Measurements from ENCODE around the gene MAPKAPK3. TPM values are rescaled to one million over a fixed set of nuclear protein-coding genes. Genes with fewer than 3 reads are reported as not detected.
A peak's percentile ranks its signal among the peaks of the same experiment; 100 is the strongest.

The MAPKAPK3 gene
- total and polyA plus RNA-seq, 5 donors from 2014 or later, result 42.9 to 52.9 (median 48.9) TPM

DNA sequence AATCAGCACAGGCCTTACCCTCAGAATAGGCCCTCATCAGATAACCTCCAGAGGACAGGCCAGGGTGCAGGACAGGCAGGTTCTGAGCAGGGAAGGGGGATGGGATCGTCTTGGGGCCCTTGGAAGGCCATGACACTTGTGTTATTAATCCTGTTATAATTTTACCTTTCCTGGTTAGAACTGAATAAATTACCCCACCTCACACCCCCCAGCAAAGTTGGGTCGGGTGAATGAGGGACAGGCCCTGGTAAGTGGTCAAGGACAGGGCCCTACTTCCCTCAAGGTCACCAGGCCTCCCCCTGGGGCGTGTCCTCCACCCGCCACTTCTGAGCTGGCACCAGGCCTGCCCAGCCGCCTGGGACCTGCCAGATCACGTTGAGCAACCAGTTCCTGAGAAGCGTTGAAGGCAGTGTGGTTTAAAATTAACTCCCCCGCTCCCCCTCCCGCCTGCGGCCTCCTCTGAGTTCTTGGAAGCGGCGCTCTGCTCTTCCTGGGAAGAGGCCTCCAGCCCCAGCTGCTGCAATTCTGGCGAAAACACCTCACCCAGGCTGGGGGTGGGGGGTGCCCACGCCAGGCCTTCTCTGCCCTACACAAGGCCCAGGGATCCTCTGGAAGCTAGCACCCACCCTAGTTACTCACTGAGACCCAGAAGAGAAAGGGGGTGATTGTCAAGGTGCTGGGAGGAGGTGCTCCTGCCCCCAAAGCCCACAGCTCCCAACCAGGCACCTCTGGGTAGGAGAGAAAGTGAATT, 15.9 kb upstream of the MAPKAPK3 start:
- peak; percentile 57 to 67 for ATAC-seq (ENCODE audit: low read depth in 2 of 2)
- Histone ChIP-seq H3K4me1 (ENCODE audit: control insufficient read depth, insufficient read depth, low read length, poor library complexity, severe bottlenecking) (peaks cover 73% of the 10 kb centered on the region), H3K4me3 (ENCODE audit: low read depth, low read length) (peak overlapping the region; percentile 55), H3K27me3 (ENCODE audit: control insufficient read depth, insufficient read depth, low read length) (no peaks in the 10 kb centered on the region), H3K27ac (ENCODE audit: insufficient read depth, low read length, poor library complexity, severe bottlenecking) (peak overlapping the region; percentile 97), H3K9me3 (ENCODE audit: control insufficient read depth in 2 of 2, low read length in 2 of 2) (no peaks in the 10 kb centered on the region), H3K36me3 (ENCODE audit: control insufficient read depth, insufficient read depth, low read length) (peaks cover 21% of the 10 kb centered on the region)
- H3K27me3 Mint-ChIP-seq, result no peaks in the 10 kb centered on the region
- peak overlapping the region; percentile 96 to 99 (median 97) for H3K27ac Mint-ChIP-seq
- H3K4me1 Mint-ChIP-seq, result peaks cover 15 to 77% (median 53%) of the 10 kb centered on the region in 4 donors
- peak; percentile 31 to 98 (median 53) for DNase-seq
- peak overlapping the region; percentile 81 to 97 (median 90) for H3K4me3 Mint-ChIP-seq
- H3K9me3 Mint-ChIP-seq, result peaks cover 0 to 2% (median 0%) of the 10 kb centered on the region in 7 donors
- peaks cover 23% of the 10 kb centered on the region for H3K36me3 Mint-ChIP-seq

DNA sequence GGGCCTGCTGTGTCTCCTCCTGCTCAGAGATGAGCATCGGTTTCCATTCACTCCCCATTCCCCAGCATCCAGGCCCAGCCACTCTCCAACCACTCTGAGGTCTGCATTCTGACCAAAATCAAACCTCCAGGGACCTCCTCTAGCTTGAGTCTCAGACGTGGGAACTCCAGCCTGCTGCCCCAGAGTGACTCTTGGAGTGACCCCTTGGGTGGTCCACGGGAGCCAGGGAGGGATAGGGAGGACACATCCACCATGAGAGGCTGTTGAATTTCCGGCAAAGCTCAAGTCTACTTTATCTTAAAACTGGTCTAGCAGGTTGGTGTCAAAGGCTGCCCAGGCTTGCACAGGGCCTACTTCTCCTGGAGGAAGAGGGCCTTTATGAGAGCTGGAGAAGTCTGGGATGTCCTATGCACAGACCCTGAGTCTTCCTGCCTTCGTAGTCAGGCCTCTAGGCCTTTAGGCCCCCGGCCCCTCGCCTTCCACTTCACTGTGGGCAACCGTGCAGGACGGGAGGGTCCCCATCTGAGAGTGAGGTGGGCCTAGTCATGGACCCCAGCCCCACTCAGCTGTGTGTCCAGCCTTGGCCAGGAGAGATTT, 14.3 kb upstream of the MAPKAPK3 start:
- Histone ChIP-seq H3K27ac (ENCODE audit: insufficient read depth, low read length, poor library complexity, severe bottlenecking) (peak overlapping the region; percentile 97), H3K36me3 (ENCODE audit: control insufficient read depth, insufficient read depth, low read length) (peaks cover 37% of the 10 kb centered on the region), H3K4me3 (ENCODE audit: low read depth, low read length) (peak overlapping the region; percentile 23), H3K4me1 (ENCODE audit: control insufficient read depth, insufficient read depth, low read length, poor library complexity, severe bottlenecking) (peaks cover 86% of the 10 kb centered on the region), H3K27me3 (ENCODE audit: control insufficient read depth, insufficient read depth, low read length) (no peaks in the 10 kb centered on the region), H3K9me3 (ENCODE audit: control insufficient read depth in 2 of 2, low read length in 2 of 2) (no peaks in the 10 kb centered on the region)
- H3K36me3 Mint-ChIP-seq, result peaks cover 35% of the 10 kb centered on the region
- no peaks in the 10 kb centered on the region for H3K27me3 Mint-ChIP-seq
- peaks cover 0 to 2% (median 0%) of the 10 kb centered on the region in 7 donors for H3K9me3 Mint-ChIP-seq
- no peak for ATAC-seq (ENCODE audit: low read depth in 2 of 2)
- H3K4me1 Mint-ChIP-seq, result peaks cover 22 to 93% (median 63%) of the 10 kb centered on the region in 4 donors
- H3K27ac Mint-ChIP-seq, result peak overlapping the region; percentile 97 to 99 (median 97)
- H3K4me3 Mint-ChIP-seq, result peak overlapping the region; percentile 70 to 97 (median 90)
- DNase-seq, result peak in 1 of 3 donors; percentile 62

DNA sequence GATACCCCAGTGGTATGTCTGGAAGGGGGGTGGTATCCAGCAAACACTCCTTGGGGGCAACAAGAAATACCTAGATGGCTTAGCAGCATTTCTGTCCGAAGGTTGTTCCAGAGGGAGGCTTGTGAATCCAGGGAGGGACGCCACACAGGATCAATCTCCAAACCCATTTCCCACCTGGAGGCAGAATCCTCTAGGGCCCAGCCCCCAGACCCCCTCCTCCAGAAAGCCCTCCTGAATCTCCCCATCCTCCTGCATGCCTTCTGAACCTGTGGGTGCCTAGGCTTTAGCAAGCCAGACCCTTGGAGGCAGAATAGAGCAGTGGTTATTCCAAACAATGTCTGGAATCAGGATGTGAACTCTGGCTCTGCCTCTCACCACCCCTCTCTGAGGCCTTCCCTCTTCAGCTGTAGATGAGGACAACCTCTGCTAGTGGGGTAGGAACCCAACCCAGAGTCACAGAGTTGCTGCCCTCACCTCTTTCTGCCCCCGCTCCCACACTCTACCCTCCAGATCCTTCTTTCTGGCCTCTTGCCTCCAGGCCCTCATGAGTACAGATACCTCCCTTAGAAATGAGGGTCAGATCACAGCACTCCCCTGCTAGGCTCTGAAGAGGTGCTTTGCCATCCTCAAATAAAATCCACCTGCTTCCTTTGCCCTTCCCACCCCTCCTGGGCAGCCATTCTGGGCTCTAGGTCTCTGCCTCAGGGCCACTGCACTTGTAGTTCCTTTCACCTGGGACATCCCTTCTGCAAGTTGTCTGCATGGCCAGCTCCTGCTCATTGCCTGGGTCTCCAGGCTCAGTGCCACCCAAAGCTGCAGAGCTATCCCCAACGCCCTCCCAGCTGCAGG, 13.5 kb upstream of the MAPKAPK3 start:
- peak overlapping the region; percentile 74 to 97 (median 82) for H3K4me3 Mint-ChIP-seq
- H3K9me3 ChIP-seq (ENCODE audit: control insufficient read depth in 2 of 2, low read length in 2 of 2), result no peaks in the 10 kb centered on the region
- no peaks in the 10 kb centered on the region for H3K27me3 Mint-ChIP-seq
- peaks cover 41% of the 10 kb centered on the region for H3K36me3 ChIP-seq (ENCODE audit: control insufficient read depth, insufficient read depth, low read length)
- ATAC-seq (ENCODE audit: low read depth in 2 of 2), result no peak
- H3K27me3 ChIP-seq (ENCODE audit: control insufficient read depth, insufficient read depth, low read length), result no peaks in the 10 kb centered on the region
- peak overlapping the region; percentile 41 for H3K4me3 ChIP-seq (ENCODE audit: low read depth, low read length)
- H3K4me1 ChIP-seq (ENCODE audit: control insufficient read depth, insufficient read depth, low read length, poor library complexity, severe bottlenecking), result peaks cover 94% of the 10 kb centered on the region
- peaks cover 43% of the 10 kb centered on the region for H3K36me3 Mint-ChIP-seq
- peak overlapping the region; percentile 97 to 99 (median 97) for H3K27ac Mint-ChIP-seq
- H3K9me3 Mint-ChIP-seq, result peaks cover 0 to 2% (median 0%) of the 10 kb centered on the region in 7 donors
- peak in 1 of 3 donors; percentile 65 for DNase-seq
- H3K4me1 Mint-ChIP-seq, result peaks cover 19 to 97% (median 66%) of the 10 kb centered on the region in 4 donors
- peak overlapping the region; percentile 97 for H3K27ac ChIP-seq (ENCODE audit: insufficient read depth, low read length, poor library complexity, severe bottlenecking)

DNA sequence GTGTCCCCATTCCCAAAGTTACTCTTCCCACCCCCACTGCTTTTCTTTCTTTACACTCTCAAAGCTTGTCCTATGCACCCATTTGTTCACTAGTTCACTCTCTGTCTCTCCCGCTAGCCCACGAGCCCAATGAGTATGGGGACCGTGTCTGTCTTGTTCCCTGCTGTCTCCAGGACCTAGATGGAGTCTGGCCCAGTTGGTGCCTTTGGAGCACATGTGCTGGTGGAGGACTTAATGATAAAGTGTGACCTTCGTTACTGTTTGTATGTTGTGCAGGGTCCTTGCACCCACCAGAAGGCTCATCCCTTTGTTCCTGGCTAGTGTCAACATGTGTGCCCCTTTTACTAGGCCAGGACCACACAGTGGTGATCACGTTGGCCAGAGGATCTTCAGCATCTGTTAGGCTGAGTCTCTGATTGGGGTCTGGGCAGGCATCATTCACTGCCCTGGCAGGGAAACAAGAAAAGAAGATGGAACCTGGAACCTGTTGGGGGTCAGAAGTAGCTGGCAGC, 12.8 kb upstream of the MAPKAPK3 start:
- Histone ChIP-seq H3K4me1 (ENCODE audit: control insufficient read depth, insufficient read depth, low read length, poor library complexity, severe bottlenecking) (peaks cover 100% of the 10 kb centered on the region), H3K36me3 (ENCODE audit: control insufficient read depth, insufficient read depth, low read length) (peaks cover 46% of the 10 kb centered on the region)
- DNase-seq, result no peak

DNA sequence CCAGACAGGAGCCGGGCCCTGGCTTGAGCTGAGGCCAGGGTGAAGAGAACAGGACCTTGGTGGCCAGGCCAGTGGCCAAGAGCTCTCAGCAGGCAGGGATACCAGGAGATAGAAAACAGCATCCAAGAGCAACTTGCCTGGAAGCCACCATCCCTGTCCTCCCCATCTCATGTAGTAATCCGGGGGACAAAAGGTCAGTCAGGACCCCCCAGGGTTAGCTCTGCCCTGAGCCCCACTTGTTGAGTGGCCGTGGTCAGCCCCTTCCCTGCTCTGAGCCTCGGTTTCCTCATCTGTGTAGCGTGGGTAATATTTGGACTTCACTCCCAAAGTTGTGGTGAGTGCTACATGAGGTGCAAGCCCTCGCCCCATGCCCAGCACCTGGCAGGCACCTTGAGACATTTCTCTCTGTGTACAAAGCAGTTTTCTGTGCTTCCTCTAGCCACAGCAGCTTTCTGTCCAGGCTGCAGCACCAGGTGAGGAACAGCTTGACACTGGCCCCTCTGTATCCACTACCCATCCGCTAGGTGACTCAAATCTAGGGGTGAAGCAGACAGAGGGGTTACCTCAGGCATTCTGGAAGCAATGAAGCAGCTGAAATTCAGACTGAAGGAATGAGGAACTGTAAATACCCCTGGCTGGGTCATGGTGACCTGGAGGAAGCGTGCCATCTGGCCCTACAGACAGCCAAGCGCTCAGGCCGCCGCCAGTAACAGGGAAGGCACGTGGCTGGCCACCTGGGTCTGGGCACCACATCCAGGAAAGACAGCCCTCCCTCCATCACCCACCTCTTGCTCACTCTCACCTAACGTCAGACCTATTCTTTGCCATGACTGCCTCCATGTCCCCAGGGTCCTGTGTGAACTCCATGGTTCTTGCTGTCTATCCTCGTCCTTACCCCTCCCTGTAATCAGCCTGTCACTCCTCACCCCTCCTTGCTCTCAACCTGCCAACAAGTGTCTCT, 12.0 kb upstream of the MAPKAPK3 start:
- ATAC-seq (ENCODE audit: low read depth in 2 of 2) (no peak), DNase-seq (peak in 1 of 3 donors; percentile 62)
- Mint-ChIP-seq H3K4me3 (peak overlapping the region; percentile 89 to 97 (median 96)), H3K27me3 (no peaks in the 10 kb centered on the region), H3K36me3 (peaks cover 47% of the 10 kb centered on the region), H3K9me3 (peaks cover 0 to 2% (median 0%) of the 10 kb centered on the region in 7 donors), H3K27ac (peak overlapping the region; percentile 97 to 99 (median 97)), H3K4me1 (peaks cover 24 to 97% (median 68%) of the 10 kb centered on the region in 4 donors)
- Histone ChIP-seq H3K27me3 (ENCODE audit: control insufficient read depth, insufficient read depth, low read length) (no peaks in the 10 kb centered on the region), H3K9me3 (ENCODE audit: control insufficient read depth in 2 of 2, low read length in 2 of 2) (no peaks in the 10 kb centered on the region), H3K4me3 (ENCODE audit: low read depth, low read length) (peak overlapping the region; percentile 87), H3K36me3 (ENCODE audit: control insufficient read depth, insufficient read depth, low read length) (peaks cover 47% of the 10 kb centered on the region), H3K4me1 (ENCODE audit: control insufficient read depth, insufficient read depth, low read length, poor library complexity, severe bottlenecking) (peaks cover 100% of the 10 kb centered on the region), H3K27ac (ENCODE audit: insufficient read depth, low read length, poor library complexity, severe bottlenecking) (peak overlapping the region; percentile 97)

More for the DNA sequence above, 12.8 kb upstream of the MAPKAPK3 start:
- Mint-ChIP-seq H3K27ac (peak overlapping the region; percentile 97 to 99 (median 97)), H3K27me3 (no peaks in the 10 kb centered on the region), H3K4me1 (peaks cover 24 to 98% (median 69%) of the 10 kb centered on the region in 4 donors), H3K36me3 (peaks cover 47% of the 10 kb centered on the region), H3K9me3 (peaks cover 0 to 2% (median 0%) of the 10 kb centered on the region in 7 donors), H3K4me3 (peak overlapping the region; percentile 74 to 97 (median 82))
- peak overlapping the region; percentile 97 for H3K27ac ChIP-seq (ENCODE audit: insufficient read depth, low read length, poor library complexity, severe bottlenecking)
- H3K9me3 ChIP-seq (ENCODE audit: control insufficient read depth in 2 of 2, low read length in 2 of 2), result no peaks in the 10 kb centered on the region
- peak overlapping the region; percentile 41 for H3K4me3 ChIP-seq (ENCODE audit: low read depth, low read length)
- no peak for ATAC-seq (ENCODE audit: low read depth in 2 of 2)
- H3K27me3 ChIP-seq (ENCODE audit: control insufficient read depth, insufficient read depth, low read length), result no peaks in the 10 kb centered on the region

DNA sequence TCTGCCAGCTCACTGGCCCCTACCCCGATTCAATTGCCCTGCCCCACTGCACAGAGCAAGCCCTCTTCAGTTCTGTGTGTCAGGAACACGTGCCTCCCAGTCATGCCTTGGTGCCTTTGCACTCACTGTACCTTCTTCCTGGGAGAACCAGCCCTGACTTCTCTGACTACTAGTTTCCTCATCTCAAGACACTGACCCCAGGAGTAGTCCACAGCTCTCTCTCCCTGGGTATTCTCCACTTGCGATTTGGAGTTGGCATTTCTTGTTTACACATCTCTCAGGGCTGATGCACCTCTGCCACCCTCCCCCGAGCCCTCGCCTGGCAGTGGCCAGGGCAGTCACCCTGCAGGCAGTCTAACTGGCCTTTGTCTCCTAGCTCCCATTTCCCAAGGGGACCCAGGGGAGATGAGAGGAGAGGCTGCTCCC, 11.0 kb upstream of the MAPKAPK3 start:
- H3K4me3 Mint-ChIP-seq, result peak overlapping the region; percentile 89 to 97 (median 96)
- Histone ChIP-seq H3K27me3 (ENCODE audit: control insufficient read depth, insufficient read depth, low read length) (no peaks in the 10 kb centered on the region), H3K9me3 (ENCODE audit: control insufficient read depth in 2 of 2, low read length in 2 of 2) (no peaks in the 10 kb centered on the region), H3K27ac (ENCODE audit: insufficient read depth, low read length, poor library complexity, severe bottlenecking) (peak overlapping the region; percentile 97), H3K4me1 (ENCODE audit: control insufficient read depth, insufficient read depth, low read length, poor library complexity, severe bottlenecking) (peaks cover 98% of the 10 kb centered on the region), H3K4me3 (ENCODE audit: low read depth, low read length) (peak overlapping the region; percentile 87), H3K36me3 (ENCODE audit: control insufficient read depth, insufficient read depth, low read length) (peaks cover 47% of the 10 kb centered on the region)
- H3K4me1 Mint-ChIP-seq, result peaks cover 24 to 92% (median 61%) of the 10 kb centered on the region in 4 donors
- H3K9me3 Mint-ChIP-seq, result peaks cover 0 to 2% (median 0%) of the 10 kb centered on the region in 7 donors
- DNase-seq, result peak in 1 of 3 donors; percentile 61
- ATAC-seq (ENCODE audit: low read depth in 2 of 2), result no peak
- no peaks in the 10 kb centered on the region for H3K27me3 Mint-ChIP-seq
- peaks cover 47% of the 10 kb centered on the region for H3K36me3 Mint-ChIP-seq
- peak overlapping the region; percentile 97 to 99 (median 97) for H3K27ac Mint-ChIP-seq
